OCI-LY1 (cell line): ENCODE data around the gene REC8.

Experiments
- CTCF ChIP-seq: fragments of 200-600 bp; sonication (generic), shearing (Covaris generic); IDR thresholded peaks from 2 replicates; pipeline ENCODE4 v1.5.1; 2017; ENCODE audit warnings: mild to moderate bottlenecking, antibody characterized with exemption, low read length, moderate library complexity, mixed read lengths
- EZH2 ChIP-seq: fragments of 200-600 bp; sonication (generic), shearing (Covaris generic); IDR thresholded peaks from 2 replicates; pipeline ENCODE4 v1.8.0; 2017; ENCODE audit warnings: borderline replicate concordance, mixed run types, mild to moderate bottlenecking, antibody characterized with exemption, low read length, moderate library complexity, mixed read lengths

- TF ChIP-seq CTCF (no peak), EZH2 (no peak)
Observed at GRCh38 chr14:24150061-24150460, 21.8 kb upstream of the REC8 start.
